K562 (cell line): ENCODE results near the gene CMBL. TPM values are rescaled to one million over a fixed set of nuclear protein-coding genes. Genes with fewer than 3 reads are reported as not detected.

ENCODE experiments used
- ARHGAP35 ChIP-seq: fragments of 450-650 bp; IDR thresholded peaks from 2 replicates; pipeline ENCODE4 v1.6.1; 2018; ENCODE audit not compliant: partially characterized antibody
- FOXJ2 ChIP-seq: fragments of 200-800 bp; sonication (Bioruptor generic); IDR thresholded peaks from 2 replicates; pipeline ENCODE4 v1.6.1; 2016; ENCODE audit warnings: missing genetic modification characterization, missing compliant biosample characterization
- GABPB1 ChIP-seq: sonication (generic); formaldehyde crosslinking; IDR thresholded peaks from 2 replicates; pipeline ENCODE4 v1.8.0; 2022; ENCODE audit warnings: mild to moderate bottlenecking, missing genetic modification reagents
- HDAC8 ChIP-seq: fragments of 450-650 bp; IDR thresholded peaks from 2 replicates; pipeline ENCODE4 v1.6.1; 2016; ENCODE audit warnings: mild to moderate bottlenecking, missing genetic modification characterization, moderate library complexity, missing compliant biosample characterization
- HDGF ChIP-seq: fragments of 450-650 bp; IDR thresholded peaks from 2 replicates; pipeline ENCODE4 v1.6.1; 2016
- POLR2AphosphoS2 ChIP-seq: IDR thresholded peaks from 2 replicates; pipeline ENCODE4 v1.6.1; 2012; ENCODE audit warnings: low read length, improper control_type of control experiment
- RCOR1 ChIP-seq, 2 experiments: IDR thresholded peaks; 2 replicates each; pipeline ENCODE4 v1.6.1; 2012; ENCODE audit warnings: low read depth in 2 of 2, low read length in 2 of 2, borderline replicate concordance in 1 of 2, improper control_type of control experiment in 1 of 2
- RHOXF2B ChIP-seq: fragments of 250-450 bp; sonication (Bioruptor Pico); conservative IDR thresholded peaks from 2 replicates; pipeline ENCODE4 v1.5.1; 2021
- SMAD3 ChIP-seq: fragments of 450-650 bp; formaldehyde crosslinking; conservative IDR thresholded peaks from 2 replicates; pipeline ENCODE4 v1.4.0; 2020; ENCODE audit warnings: mild to moderate bottlenecking
- THRAP3 ChIP-seq: fragments of 450-650 bp; IDR thresholded peaks from 2 replicates; pipeline ENCODE4 v1.6.1; 2016; ENCODE audit warnings: mild to moderate bottlenecking, inconsistent platforms, borderline replicate concordance
- ZNF444 ChIP-seq: fragments of 250-450 bp; sonication (Bioruptor Pico); IDR thresholded peaks from 2 replicates; pipeline ENCODE4 v1.4.0; 2020; ENCODE audit warnings: mild to moderate bottlenecking, moderate library complexity
- ZNF695 ChIP-seq: fragments of 450-650 bp; formaldehyde crosslinking; IDR thresholded peaks from 2 replicates; pipeline ENCODE4 v1.4.0; 2020; ENCODE audit warnings: mild to moderate bottlenecking, moderate library complexity
- polyA plus RNA-seq, 8 experiments: library from polyadenylated mRNA; depleted of rRNA in 4 of 8; stranded (reverse) in 5 of 8; unstranded in 3 of 8; fragments of >200 nt; fragmentation: Nextera tagmentation in 2 of 8; fragmentation: Illumina TruSeq in 1 of 8; extraction: Ambion mirVana in 2 of 8; extraction: Trizol in 1 of 8; gene quantifications; 2 replicates each; pipeline versions ENCODE4 v1.2.1 to v1.2.3, GENCODE V29; 2011 to 2014; ENCODE audit warnings: inconsistent platforms in 1 of 8, missing spikeins in 1 of 8
- total RNA-seq, 7 experiments: library from RNA; depleted of rRNA in 6 of 7; stranded (reverse); fragments of >200 nt in 6 of 7; fragmentation: Illumina TruSeq in 2 of 7; extraction: Trizol in 2 of 7; gene quantifications; 2 replicates each; pipeline versions ENCODE4 v1.2.1 to v1.2.3, GENCODE V29; 2011 to 2021; ENCODE audit warnings: low replicate concordance in 1 of 7
- TF ChIP-seq, protein P1 (sequence below): fragments of 450-650 bp; formaldehyde crosslinking; IDR thresholded peaks from 2 replicates; pipeline ENCODE4 v1.4.0; 2022; ENCODE audit warnings: mild to moderate bottlenecking, moderate library complexity
- TF ChIP-seq, protein P2 (sequence below), 2 experiments: fragments of 450-650 bp in 1 of 2; IDR thresholded peaks; 2 replicates each; pipeline ENCODE4 v1.6.1; 2011 to 2017; ENCODE audit warnings: low read depth in 2 of 2, antibody characterized with exemption in 1 of 2, borderline replicate concordance in 1 of 2, low read length in 1 of 2, mild to moderate bottlenecking in 1 of 2, mixed read lengths in 1 of 2; ENCODE audit not compliant: control insufficient read depth in 1 of 2
- TF ChIP-seq, protein P3 (sequence below), 2 experiments: fragments of 250-450 bp in 1 of 2; fragments of 450-650 bp in 1 of 2; sonication (Bioruptor Pico) in 1 of 2; IDR thresholded peaks; 2 replicates each; pipeline versions ENCODE4 v1.6.1 to v1.8.0; 2016 to 2021; ENCODE audit warnings: mild to moderate bottlenecking in 2 of 2, moderate library complexity in 2 of 2, missing compliant biosample characterization in 1 of 2, missing genetic modification characterization in 1 of 2
- TF ChIP-seq, protein P4 (sequence below): fragments of 450-650 bp; IDR thresholded peaks from 2 replicates; pipeline ENCODE4 v1.7.1; 2018; ENCODE audit warnings: mild to moderate bottlenecking, low read depth; ENCODE audit not compliant: partially characterized antibody
- TF ChIP-seq, protein P5 (sequence below): fragments of 200-800 bp; sonication (Bioruptor generic); IDR thresholded peaks from 2 replicates; pipeline ENCODE4 v1.6.1; 2017; ENCODE audit warnings: missing genetic modification characterization, missing compliant biosample characterization

The CMBL gene
- total and polyA plus RNA-seq, 9 of the 15 experiments (the other 6 are each of a cell fraction or from before 2014, with no cell fraction given), result 22.6 to 192 (median 71.1) TPM

DNA sequence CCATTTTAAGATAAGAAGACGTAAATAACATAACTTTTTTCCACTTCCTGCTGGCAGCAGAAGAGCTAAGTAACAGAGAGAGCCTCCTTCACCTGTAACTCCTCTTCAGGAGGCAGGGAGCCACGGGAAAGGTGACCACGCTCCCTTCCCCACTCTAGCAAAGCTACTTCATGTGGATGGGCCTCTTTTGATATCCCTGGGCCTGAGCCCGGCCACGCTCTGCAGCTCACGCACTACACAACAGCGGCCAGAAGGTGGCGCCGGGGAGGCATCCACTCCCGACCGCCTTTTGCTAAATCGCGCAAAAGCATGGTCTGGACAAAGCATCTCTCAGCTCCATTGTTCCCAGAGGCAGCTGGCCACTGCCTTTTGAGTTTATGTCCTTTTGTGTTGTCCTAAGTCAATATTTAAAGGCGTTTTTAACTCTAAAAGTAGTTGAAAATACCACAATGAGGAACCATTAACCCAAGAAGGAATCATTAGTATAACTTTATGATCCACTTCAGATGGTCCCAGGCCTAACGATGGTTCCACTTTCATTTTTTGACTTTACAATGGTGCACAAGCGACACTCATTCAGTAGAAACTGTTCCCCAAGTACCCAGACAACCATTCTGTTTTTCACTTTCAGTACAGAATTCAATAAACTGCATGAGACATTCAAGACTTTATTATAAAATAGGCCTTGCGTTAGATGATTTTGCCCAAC is 23.6 kb downstream of the CMBL start (continued):
- TF ChIP-seq ZNF695 (CRISPR knock-in tag) (peak; percentile 54; the same call in 1 of the 2 replicates), FOXJ2 (tag) (no peak), GABPB1 (CRISPR knock-in tag) (peak; percentile 57; the same call in 1 of the 2 replicates), POLR2AphosphoS2 (peak; percentile 94), SMAD3 (CRISPR knock-in tag) (0 out of 2 replicates have a peak, but pooled peaks have one; percentile 71), ZNF444 (CRISPR knock-in tag) (peak; percentile 71; the same call in 1 of the 2 replicates), THRAP3 (0 out of 2 replicates have a peak, but pooled peaks have one; percentile 22), RCOR1 (IDR thresholded peaks at IDR 0.05; ENCODE audit: borderline replicate concordance in 1 of 2, low read depth in 2 of 2, low read length in 2 of 2) (peak in 1 of 2 experiments; percentile 89; a peak in 2 of 4 replicates), HDAC8 (tag) (0 out of 2 replicates have a peak, but pooled peaks have one; percentile 57), ARHGAP35 (no peak), RHOXF2B (CRISPR knock-in tag) (0 out of 2 replicates have a peak, but pooled peaks have one; percentile 40), HDGF (0 out of 2 replicates have a peak, but pooled peaks have one; percentile 23)
- TF ChIP-seq, protein P1, sequence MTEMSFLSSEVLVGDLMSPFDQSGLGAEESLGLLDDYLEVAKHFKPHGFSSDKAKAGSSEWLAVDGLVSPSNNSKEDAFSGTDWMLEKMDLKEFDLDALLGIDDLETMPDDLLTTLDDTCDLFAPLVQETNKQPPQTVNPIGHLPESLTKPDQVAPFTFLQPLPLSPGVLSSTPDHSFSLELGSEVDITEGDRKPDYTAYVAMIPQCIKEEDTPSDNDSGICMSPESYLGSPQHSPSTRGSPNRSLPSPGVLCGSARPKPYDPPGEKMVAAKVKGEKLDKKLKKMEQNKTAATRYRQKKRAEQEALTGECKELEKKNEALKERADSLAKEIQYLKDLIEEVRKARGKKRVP (CRISPR knock-in tag), result peak; percentile 71; the same call in 1 of the 2 replicates
- TF ChIP-seq, protein P2, sequence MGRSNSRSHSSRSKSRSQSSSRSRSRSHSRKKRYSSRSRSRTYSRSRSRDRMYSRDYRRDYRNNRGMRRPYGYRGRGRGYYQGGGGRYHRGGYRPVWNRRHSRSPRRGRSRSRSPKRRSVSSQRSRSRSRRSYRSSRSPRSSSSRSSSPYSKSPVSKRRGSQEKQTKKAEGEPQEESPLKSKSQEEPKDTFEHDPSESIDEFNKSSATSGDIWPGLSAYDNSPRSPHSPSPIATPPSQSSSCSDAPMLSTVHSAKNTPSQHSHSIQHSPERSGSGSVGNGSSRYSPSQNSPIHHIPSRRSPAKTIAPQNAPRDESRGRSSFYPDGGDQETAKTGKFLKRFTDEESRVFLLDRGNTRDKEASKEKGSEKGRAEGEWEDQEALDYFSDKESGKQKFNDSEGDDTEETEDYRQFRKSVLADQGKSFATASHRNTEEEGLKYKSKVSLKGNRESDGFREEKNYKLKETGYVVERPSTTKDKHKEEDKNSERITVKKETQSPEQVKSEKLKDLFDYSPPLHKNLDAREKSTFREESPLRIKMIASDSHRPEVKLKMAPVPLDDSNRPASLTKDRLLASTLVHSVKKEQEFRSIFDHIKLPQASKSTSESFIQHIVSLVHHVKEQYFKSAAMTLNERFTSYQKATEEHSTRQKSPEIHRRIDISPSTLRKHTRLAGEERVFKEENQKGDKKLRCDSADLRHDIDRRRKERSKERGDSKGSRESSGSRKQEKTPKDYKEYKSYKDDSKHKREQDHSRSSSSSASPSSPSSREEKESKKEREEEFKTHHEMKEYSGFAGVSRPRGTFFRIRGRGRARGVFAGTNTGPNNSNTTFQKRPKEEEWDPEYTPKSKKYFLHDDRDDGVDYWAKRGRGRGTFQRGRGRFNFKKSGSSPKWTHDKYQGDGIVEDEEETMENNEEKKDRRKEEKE (IDR thresholded peaks at IDR 0.05; ENCODE audit: borderline replicate concordance in 1 of 2, control insufficient read depth in 1 of 2, low read depth in 2 of 2, low read length in 1 of 2), result 0 out of 4 replicates have a peak, but pooled peaks of 1 of the 2 experiments have one; percentile 46
- TF ChIP-seq, protein P3, sequence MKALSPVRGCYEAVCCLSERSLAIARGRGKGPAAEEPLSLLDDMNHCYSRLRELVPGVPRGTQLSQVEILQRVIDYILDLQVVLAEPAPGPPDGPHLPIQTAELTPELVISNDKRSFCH (CRISPR knock-in tag; IDR thresholded peaks at IDR 0.05), result no peak
- TF ChIP-seq, protein P3 (tag; IDR thresholded peaks at IDR 0.05), result 0 out of 2 replicates have a peak, but pooled peaks have one; percentile 37
- TF ChIP-seq, protein P4, sequence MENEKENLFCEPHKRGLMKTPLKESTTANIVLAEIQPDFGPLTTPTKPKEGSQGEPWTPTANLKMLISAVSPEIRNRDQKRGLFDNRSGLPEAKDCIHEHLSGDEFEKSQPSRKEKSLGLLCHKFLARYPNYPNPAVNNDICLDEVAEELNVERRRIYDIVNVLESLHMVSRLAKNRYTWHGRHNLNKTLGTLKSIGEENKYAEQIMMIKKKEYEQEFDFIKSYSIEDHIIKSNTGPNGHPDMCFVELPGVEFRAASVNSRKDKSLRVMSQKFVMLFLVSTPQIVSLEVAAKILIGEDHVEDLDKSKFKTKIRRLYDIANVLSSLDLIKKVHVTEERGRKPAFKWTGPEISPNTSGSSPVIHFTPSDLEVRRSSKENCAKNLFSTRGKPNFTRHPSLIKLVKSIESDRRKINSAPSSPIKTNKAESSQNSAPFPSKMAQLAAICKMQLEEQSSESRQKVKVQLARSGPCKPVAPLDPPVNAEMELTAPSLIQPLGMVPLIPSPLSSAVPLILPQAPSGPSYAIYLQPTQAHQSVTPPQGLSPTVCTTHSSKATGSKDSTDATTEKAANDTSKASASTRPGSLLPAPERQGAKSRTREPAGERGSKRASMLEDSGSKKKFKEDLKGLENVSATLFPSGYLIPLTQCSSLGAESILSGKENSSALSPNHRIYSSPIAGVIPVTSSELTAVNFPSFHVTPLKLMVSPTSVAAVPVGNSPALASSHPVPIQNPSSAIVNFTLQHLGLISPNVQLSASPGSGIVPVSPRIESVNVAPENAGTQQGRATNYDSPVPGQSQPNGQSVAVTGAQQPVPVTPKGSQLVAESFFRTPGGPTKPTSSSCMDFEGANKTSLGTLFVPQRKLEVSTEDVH, result peak; percentile 40
- TF ChIP-seq, protein P5, sequence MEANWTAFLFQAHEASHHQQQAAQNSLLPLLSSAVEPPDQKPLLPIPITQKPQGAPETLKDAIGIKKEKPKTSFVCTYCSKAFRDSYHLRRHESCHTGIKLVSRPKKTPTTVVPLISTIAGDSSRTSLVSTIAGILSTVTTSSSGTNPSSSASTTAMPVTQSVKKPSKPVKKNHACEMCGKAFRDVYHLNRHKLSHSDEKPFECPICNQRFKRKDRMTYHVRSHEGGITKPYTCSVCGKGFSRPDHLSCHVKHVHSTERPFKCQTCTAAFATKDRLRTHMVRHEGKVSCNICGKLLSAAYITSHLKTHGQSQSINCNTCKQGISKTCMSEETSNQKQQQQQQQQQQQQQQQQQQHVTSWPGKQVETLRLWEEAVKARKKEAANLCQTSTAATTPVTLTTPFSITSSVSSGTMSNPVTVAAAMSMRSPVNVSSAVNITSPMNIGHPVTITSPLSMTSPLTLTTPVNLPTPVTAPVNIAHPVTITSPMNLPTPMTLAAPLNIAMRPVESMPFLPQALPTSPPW (CRISPR knock-in tag), result 0 out of 2 replicates have a peak, but pooled peaks have one; percentile 13
